OCI-LY7 (cell line): ENCODE data around the gene DFFB. TPM values are rescaled to one million over a fixed set of nuclear protein-coding genes. Genes with fewer than 3 reads are reported as not detected.

Experiments
- BruUV-seq: library from RNA; stranded (reverse); fragments of 400-500 nt; replicated peaks from 2 replicates; lab custom pipeline; 2021; lab: Mats Ljungman, UMichigan
- CTCF ChIA-PET: fragments of 300-600 bp; sonication (Branson Sonifier 250); formaldehyde crosslinking; loops from one replicate; lab custom pipeline; 2022; ENCODE audit warnings: antibody characterized with exemption; ENCODE audit not compliant: unreplicated experiment; lab: Charles Lee
- POLR2A ChIA-PET: fragments of 300-600 bp; sonication (Branson Sonifier 250); formaldehyde crosslinking; loops from one replicate; lab custom pipeline; 2022; ENCODE audit warnings: antibody characterized with exemption; lab: Charles Lee
- DNase-seq: peaks from one replicate; pipeline ENCODE4 v3.0.0-alpha.2; 2015; ENCODE audit warnings: low spot score
- H2AFZ ChIP-seq: fragments of 200-600 bp; sonication (generic), shearing (Covaris generic); 2 replicates; pipeline ENCODE4 v1.6.1; 2014; ENCODE audit warnings: mild to moderate bottlenecking, antibody characterized with exemption, low read length, moderate library complexity
- H3K27ac ChIP-seq: fragments of 200-600 bp; sonication (generic); 2 replicates; pipeline ENCODE4 v1.5.1; 2014; ENCODE audit warnings: mixed run types, low read depth, mild to moderate bottlenecking, moderate library complexity, low read length, inconsistent platforms; ENCODE audit not compliant: poor library complexity, severe bottlenecking
- H3K36me3 ChIP-seq: fragments of 200-600 bp; sonication (generic); 2 replicates; pipeline ENCODE4 v1.6.1; 2014; ENCODE audit warnings: mild to moderate bottlenecking, antibody characterized with exemption, low read length, moderate library complexity, mixed read lengths; ENCODE audit not compliant: insufficient read depth
- H3K4me1 ChIP-seq: fragments of 200-600 bp; sonication (generic); 2 replicates; pipeline ENCODE4 v1.5.1; 2014; ENCODE audit warnings: mild to moderate bottlenecking, low read length; ENCODE audit not compliant: insufficient read depth, poor library complexity, severe bottlenecking
- H3K4me2 ChIP-seq: fragments of 200-600 bp; sonication (generic); 2 replicates; pipeline ENCODE4 v1.6.1; 2014; ENCODE audit warnings: mild to moderate bottlenecking, low read length
- H3K4me3 ChIP-seq: fragments of 200-600 bp; sonication (generic); 2 replicates; pipeline ENCODE4 v1.5.1; 2014; ENCODE audit warnings: mild to moderate bottlenecking, low read depth, low read length; ENCODE audit not compliant: poor library complexity, severe bottlenecking
- H3K79me2 ChIP-seq: fragments of 200-600 bp; sonication (generic); 2 replicates; pipeline ENCODE4 v1.6.1; 2016; ENCODE audit warnings: low read depth, mild to moderate bottlenecking, low read length, moderate library complexity, mixed read lengths; ENCODE audit not compliant: insufficient read depth
- H3K9me2 ChIP-seq: fragments of 200-600 bp; sonication (generic); 2 replicates; pipeline ENCODE4 v1.6.1; 2016; ENCODE audit warnings: mild to moderate bottlenecking, low read length, mixed read lengths; ENCODE audit not compliant: insufficient read depth
- H3K9me3 ChIP-seq: fragments of 200-600 bp; sonication (generic); 2 replicates; pipeline ENCODE4 v1.6.1; 2014; ENCODE audit warnings: mild to moderate bottlenecking, mixed run types, low read length, mixed read lengths
- H4K20me1 ChIP-seq: fragments of 200-600 bp; sonication (generic); 2 replicates; pipeline ENCODE4 v1.6.1; 2014; ENCODE audit warnings: mild to moderate bottlenecking, antibody characterized with exemption, low read length, moderate library complexity, mixed read lengths; ENCODE audit not compliant: insufficient read depth
- EZH2phosphoT487 ChIP-seq: fragments of 200-600 bp; sonication (generic); IDR thresholded peaks from 2 replicates; pipeline ENCODE4 v1.6.1; 2018; ENCODE audit warnings: low read depth, borderline replicate concordance, mild to moderate bottlenecking, mixed run types, antibody characterized with exemption, low read length, moderate library complexity, mixed read lengths
- intact Hi-C: fragments of 100-400 bp; cut with micrococcal nuclease; formaldehyde crosslinking; loops from one replicate; pipeline ENCODE4 v1.10.0; 2022; ENCODE audit not compliant: unreplicated experiment
- total RNA-seq, 2 experiments: library from RNA; depleted of rRNA in 1 of 2; stranded (reverse); fragments of >200 nt in 1 of 2; shearing (Covaris generic) in 1 of 2; gene quantifications; 2 replicates each; pipeline ENCODE4 v1.2.3, GENCODE V29; 2014 to 2022
- TF ChIP-seq, protein P1 (sequence below): fragments of 200-600 bp; sonication (generic); conservative IDR thresholded peaks from 2 replicates; pipeline ENCODE4 v1.5.1; 2014; ENCODE audit warnings: mild to moderate bottlenecking, antibody characterized with exemption, low read length, moderate library complexity, mixed read lengths

DFFB gene
- total RNA-seq, 2 experiments from 2014 or later = 15.2 to 17.9 TPM

DNA sequence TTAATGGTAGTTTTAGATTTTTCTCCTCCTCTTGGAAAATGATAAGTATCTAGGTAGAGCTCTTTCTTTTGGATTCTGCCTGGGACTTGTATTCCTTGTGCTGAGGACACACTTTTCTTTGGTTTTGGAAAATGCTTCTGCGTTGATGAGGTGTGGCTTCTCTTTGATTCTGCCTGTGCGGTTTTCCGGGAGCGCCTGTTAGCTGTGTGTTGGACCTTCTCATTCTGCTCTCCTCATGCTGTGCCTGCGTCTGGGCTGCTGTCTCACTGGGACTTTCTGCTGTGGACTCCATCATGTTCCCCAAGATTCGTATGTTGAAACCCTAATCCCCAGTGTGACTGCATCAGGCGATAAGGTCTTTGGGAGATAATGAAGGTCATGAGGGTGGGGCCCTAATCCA, 21.8 kb downstream of the DFFB start:
- TF ChIP-seq EZH2phosphoT487 = no peak
- TF ChIP-seq, protein P1, sequence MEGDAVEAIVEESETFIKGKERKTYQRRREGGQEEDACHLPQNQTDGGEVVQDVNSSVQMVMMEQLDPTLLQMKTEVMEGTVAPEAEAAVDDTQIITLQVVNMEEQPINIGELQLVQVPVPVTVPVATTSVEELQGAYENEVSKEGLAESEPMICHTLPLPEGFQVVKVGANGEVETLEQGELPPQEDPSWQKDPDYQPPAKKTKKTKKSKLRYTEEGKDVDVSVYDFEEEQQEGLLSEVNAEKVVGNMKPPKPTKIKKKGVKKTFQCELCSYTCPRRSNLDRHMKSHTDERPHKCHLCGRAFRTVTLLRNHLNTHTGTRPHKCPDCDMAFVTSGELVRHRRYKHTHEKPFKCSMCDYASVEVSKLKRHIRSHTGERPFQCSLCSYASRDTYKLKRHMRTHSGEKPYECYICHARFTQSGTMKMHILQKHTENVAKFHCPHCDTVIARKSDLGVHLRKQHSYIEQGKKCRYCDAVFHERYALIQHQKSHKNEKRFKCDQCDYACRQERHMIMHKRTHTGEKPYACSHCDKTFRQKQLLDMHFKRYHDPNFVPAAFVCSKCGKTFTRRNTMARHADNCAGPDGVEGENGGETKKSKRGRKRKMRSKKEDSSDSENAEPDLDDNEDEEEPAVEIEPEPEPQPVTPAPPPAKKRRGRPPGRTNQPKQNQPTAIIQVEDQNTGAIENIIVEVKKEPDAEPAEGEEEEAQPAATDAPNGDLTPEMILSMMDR = no peak
- Histone ChIP-seq H2AFZ (no peak overlapping the region), H3K79me2 (no peaks in the 10 kb centered on the region), H3K36me3 (peaks cover 47% of the 10 kb centered on the region), H3K27ac (no peak overlapping the region), H3K4me3 (no peak overlapping the region), H3K9me3 (no peaks in the 10 kb centered on the region), H3K9me2 (no peaks in the 10 kb centered on the region), H4K20me1 (no peaks in the 10 kb centered on the region), H3K4me2 (no peak overlapping the region), H3K4me1 (peaks cover 10% of the 10 kb centered on the region)
- no peak for DNase-seq
- POLR2A ChIA-PET = no interaction called here
- CTCF ChIA-PET = no interaction called here
- BruUV-seq = no TSS peak
- intact Hi-C loops = no loop called here

DNA sequence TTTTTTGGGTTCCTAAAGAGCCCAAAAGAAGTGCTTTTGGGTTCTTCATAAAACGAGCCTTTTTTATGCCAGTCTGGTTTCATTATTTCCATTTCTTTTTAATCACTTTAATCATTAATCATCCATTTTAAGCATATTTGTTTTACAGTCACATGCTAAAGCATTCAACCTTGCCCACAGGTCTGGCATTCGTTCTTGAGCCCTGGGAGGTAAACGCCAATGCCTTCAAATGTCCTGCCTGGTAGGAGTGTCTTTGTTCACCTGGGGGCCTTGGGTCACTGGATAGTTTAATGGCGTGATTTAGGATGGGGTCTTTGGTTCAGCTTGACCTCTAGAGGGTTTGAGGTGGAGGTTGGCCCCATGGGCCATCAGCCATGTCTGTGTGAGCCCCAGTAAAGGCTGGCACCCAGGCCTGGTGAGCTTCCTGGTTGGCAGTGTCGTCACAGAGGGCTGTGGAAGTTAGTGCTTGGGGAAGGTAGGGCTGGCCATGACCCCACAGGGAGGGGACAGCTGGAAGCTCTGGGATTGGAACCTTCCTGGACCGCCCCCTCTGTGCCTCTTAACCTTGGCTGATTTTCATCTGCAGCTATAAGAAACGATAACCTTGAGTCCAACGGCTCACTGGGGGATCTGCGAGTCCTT, 22.6 kb downstream of the DFFB start:
- no TSS peak for BruUV-seq
- Histone ChIP-seq H2AFZ (no peak overlapping the region), H4K20me1 (no peaks in the 10 kb centered on the region), H3K9me2 (no peaks in the 10 kb centered on the region), H3K4me3 (no peak overlapping the region), H3K36me3 (peaks cover 50% of the 10 kb centered on the region), H3K4me1 (peaks cover 10% of the 10 kb centered on the region), H3K4me2 (no peak overlapping the region), H3K27ac (no peak overlapping the region), H3K79me2 (no peaks in the 10 kb centered on the region), H3K9me3 (no peaks in the 10 kb centered on the region)
- DNase-seq = no peak
- CTCF ChIA-PET = no interaction called here
- POLR2A ChIA-PET = interaction anchor here (0.5 kb wide), 1 partner anchor 204 kb away, joined by 5 read pairs; no protein-coding TSS in a partner anchor
- intact Hi-C loops = no loop called here
- no peak for TF ChIP-seq EZH2phosphoT487
- TF ChIP-seq, protein P1 = no peak
